ENCODE measurements around the gene PARD6G. TPM values are rescaled to one million over a fixed set of nuclear protein-coding genes. Genes with fewer than 3 reads are reported as not detected.

PARD6G gene
- total and polyA plus RNA-seq, 10 of the 15 experiments (the other 5 are each of a cell fraction or from before 2014, with no cell fraction given), result 0.20 to 2.0 (median 0.60) TPM

DNA sequence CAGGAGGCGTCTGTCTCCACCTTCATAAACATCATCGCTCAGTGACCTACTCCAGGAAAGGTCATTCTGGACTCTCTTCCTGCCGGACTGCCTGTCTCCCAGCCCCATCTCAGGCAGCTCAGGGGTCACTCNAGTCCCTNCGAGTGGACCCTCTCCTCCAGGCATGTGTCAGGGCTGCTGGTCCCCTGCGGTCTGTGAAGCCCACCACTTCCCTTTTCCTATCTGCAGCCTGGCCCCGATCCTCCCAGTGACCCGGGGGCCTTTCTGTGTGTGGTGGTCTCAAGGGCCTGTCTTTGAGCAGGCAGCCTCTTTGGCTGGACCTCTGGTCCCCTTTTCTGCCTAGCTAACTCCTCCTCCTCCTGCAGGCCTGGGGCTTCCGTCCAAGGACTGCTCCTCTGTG, 5.9 kb upstream of the PARD6G start:
- DNase-seq (ENCODE audit: low read depth, low spot score) (no peak), FAIRE-seq (no peak), ATAC-seq (no peak)
- no peak overlapping the region for H3K4me2 ChIP-seq (ENCODE audit: control insufficient read depth, insufficient read depth)
- intact Hi-C loops (cut with micrococcal nuclease; ENCODE audit: unreplicated experiment) (no loop called here), in situ Hi-C loops (cut with MboI) (no loop called here)
- H3K9ac ChIP-seq (ENCODE audit: control insufficient read depth, insufficient read depth, low read length), result no peak overlapping the region
- no peaks in the 10 kb centered on the region for H3K4me1 ChIP-seq (ENCODE audit: control insufficient read depth, insufficient read depth, low read length)
- H3K79me2 ChIP-seq (ENCODE audit: control insufficient read depth, insufficient read depth, low read length), result no peaks in the 10 kb centered on the region
- no peak overlapping the region for H3K4me3 ChIP-seq
- H4K20me1 ChIP-seq (ENCODE audit: control insufficient read depth, insufficient read depth), result no peaks in the 10 kb centered on the region
- H3K9me3 ChIP-seq (replicated peaks; ENCODE audit: control insufficient read depth, insufficient read depth, low read length), result no peaks in the 10 kb centered on the region; the same call in 2 of the 3 replicates
- no peak overlapping the region for H2AFZ ChIP-seq (ENCODE audit: control insufficient read depth, low read depth, low read length)
- TF ChIP-seq IKZF2 (IDR thresholded peaks at IDR 0.05), result no peak
- TF ChIP-seq FOXM1 (IDR thresholded peaks at IDR 0.05; ENCODE audit: low read depth, low read length), result no peak
- no peak for TF ChIP-seq ZNF274 (IDR thresholded peaks at IDR 0.05; ENCODE audit: insufficient read depth, insufficient read length)
- TF ChIP-seq ATF3 (IDR thresholded peaks at IDR 0.05; ENCODE audit: borderline replicate concordance, extremely low read depth, low read depth, low read length), result no peak
- TF ChIP-seq BCL3 (IDR thresholded peaks at IDR 0.05; ENCODE audit: borderline replicate concordance, insufficient read depth, low read depth, low read length, poor library complexity, severe bottlenecking), result no peak
- TF ChIP-seq DPF2 (IDR thresholded peaks at IDR 0.05), result no peak
- no peak for TF ChIP-seq KDM1A (IDR thresholded peaks at IDR 0.05; ENCODE audit: borderline replicate concordance)
- TF ChIP-seq NR2C2 (IDR thresholded peaks at IDR 0.05; ENCODE audit: borderline replicate concordance, control insufficient read depth, insufficient read length, low read depth), result no peak
- TF ChIP-seq, protein P1, sequence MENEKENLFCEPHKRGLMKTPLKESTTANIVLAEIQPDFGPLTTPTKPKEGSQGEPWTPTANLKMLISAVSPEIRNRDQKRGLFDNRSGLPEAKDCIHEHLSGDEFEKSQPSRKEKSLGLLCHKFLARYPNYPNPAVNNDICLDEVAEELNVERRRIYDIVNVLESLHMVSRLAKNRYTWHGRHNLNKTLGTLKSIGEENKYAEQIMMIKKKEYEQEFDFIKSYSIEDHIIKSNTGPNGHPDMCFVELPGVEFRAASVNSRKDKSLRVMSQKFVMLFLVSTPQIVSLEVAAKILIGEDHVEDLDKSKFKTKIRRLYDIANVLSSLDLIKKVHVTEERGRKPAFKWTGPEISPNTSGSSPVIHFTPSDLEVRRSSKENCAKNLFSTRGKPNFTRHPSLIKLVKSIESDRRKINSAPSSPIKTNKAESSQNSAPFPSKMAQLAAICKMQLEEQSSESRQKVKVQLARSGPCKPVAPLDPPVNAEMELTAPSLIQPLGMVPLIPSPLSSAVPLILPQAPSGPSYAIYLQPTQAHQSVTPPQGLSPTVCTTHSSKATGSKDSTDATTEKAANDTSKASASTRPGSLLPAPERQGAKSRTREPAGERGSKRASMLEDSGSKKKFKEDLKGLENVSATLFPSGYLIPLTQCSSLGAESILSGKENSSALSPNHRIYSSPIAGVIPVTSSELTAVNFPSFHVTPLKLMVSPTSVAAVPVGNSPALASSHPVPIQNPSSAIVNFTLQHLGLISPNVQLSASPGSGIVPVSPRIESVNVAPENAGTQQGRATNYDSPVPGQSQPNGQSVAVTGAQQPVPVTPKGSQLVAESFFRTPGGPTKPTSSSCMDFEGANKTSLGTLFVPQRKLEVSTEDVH (IDR thresholded peaks at IDR 0.05; ENCODE audit: low read depth, partially characterized antibody), result no peak
- no peak for TF ChIP-seq SUZ12 (IDR thresholded peaks at IDR 0.05; ENCODE audit: unreplicated experiment)
- TF ChIP-seq E2F4 (IDR thresholded peaks at IDR 0.05; ENCODE audit: low read depth, low read length), result no peak
- no peak for TF ChIP-seq SMAD5 (IDR thresholded peaks at IDR 0.05; ENCODE audit: low read depth)
- no peak for TF ChIP-seq NBN (IDR thresholded peaks at IDR 0.05)
- TF ChIP-seq RCOR1 (conservative IDR thresholded peaks at IDR 0.05; ENCODE audit: low read depth, low read length), result no peak
- no peak for TF ChIP-seq RFX5 (IDR thresholded peaks at IDR 0.05; ENCODE audit: low read depth, low read length)
- TF ChIP-seq ATF7 (IDR thresholded peaks at IDR 0.05; ENCODE audit: low read depth), result no peak
- 40% methylated on average over 6 of the region's 8 CpGs for WGBS (ENCODE audit: insufficient coverage, insufficient replicate concordance, low lambda C conversion rate, missing lambda C conversion rate)
- no peaks in the 10 kb centered on the region for H3K36me3 ChIP-seq (ENCODE audit: control insufficient read depth in 2 of 2, insufficient read depth in 2 of 2, low read length in 1 of 2)
- H3K27ac ChIP-seq (ENCODE audit: control insufficient read depth, insufficient read depth), result no peak overlapping the region
- H3K27me3 ChIP-seq (replicated peaks in 1 of 2; ENCODE audit: control insufficient read depth in 2 of 2, insufficient read depth in 2 of 2, low read length in 1 of 2), result peaks cover 0 to 2% of the 10 kb centered on the region in 2 experiments; a peak in 1 of 4 replicates
- POLR2A ChIA-PET, result no interaction called here
- BruUV-seq (replicated peaks), result no TSS peak
- RAD21 ChIA-PET (ENCODE audit: unreplicated experiment), result interaction anchor here (1.0 kb wide), 1 partner anchor 96 kb away, joined by 3 read pairs; no protein-coding TSS in a partner anchor
- SMC1A ChIA-PET (ENCODE audit: uncharacterized antibody, unreplicated experiment), result no interaction called here
- CTCF ChIA-PET, result interaction anchor here (1.1 to 2.1 kb wide), 2 partner anchors 9 to 82 kb away, joined by 4 to 5 read pairs; no protein-coding TSS in a partner anchor

All from GM12878 (cell line).